ENCODE measurements around the gene PKP3. TPM values are rescaled to one million over a fixed set of nuclear protein-coding genes. Genes with fewer than 3 reads are reported as not detected.
A peak's percentile ranks its signal among the peaks of the same experiment; 100 is the strongest.

The PKP3 gene
- polyA plus RNA-seq, 1 of the 3 experiments (the other 2 are of a cell fraction), result 1.4 TPM

DNA sequence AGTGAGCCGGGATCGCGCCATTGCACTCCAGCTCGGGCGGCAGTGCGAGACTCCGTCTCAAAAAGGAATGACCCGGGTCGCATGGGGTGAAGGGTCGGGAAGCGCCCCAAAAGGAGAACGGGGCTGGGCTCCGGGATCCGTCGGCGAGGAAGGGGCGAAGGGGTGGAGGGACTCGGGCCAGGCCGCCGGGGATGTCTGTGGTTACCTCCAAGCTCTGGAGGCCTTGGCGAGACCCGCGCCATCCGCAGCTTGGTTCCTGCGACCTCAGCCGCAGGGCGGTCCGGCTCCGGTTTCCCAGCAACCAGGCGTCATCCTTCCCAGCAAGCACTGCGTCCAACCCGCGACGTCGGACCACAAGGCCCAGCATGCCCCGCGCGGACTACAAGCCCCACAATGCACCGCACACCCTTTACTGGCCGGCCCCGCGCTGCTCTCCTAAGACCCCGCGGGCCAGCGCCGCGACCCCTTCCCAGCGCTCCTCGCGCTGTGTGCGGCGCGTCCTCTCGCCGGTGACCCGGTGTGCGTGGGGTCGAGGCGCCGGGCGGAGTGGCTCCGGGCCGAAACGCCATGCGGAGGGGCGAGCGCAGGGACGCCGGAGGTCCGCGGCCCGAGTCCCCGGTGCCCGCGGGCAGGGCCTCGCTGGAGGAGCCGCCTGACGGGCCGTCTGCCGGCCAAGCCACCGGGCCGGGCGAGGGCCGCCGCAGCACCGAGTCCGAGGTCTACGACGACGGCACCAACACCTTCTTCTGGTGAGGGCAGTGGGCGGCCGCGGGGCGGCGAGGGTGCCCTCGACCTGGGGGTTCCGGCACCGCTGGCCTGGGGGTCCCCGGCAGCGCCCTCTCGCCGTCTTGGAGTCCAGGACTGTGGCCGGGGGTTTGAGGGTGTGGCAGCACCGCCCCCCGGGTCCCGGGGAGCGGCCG lies 56.1 kb downstream of the PKP3 start, which contains the start of gene PTDSS2:
PTDSS2 (plus strand) TSS at position 391 of the 920 bp plus-strand sequence; CDS start at position 568, 177 bp downstream.
- DNase-seq, result peak; percentile 94
- Histone ChIP-seq H3K27me3 (ENCODE audit: insufficient read depth) (no peaks in the 10 kb centered on the region), H3K9ac (peak within 1 kb of the TSS; percentile 86), H2AFZ (ENCODE audit: low read depth) (peak within 1 kb of the TSS; percentile 74; the same call in 1 of the 2 replicates), H3K27ac (ENCODE audit: low read depth in 2 of 2, low read length in 1 of 2) (peak within 1 kb of the TSS; percentile 44 to 81; a peak in 3 of 4 replicates), H3K9me2 (no peaks in the 10 kb centered on the region), H3F3A (replicated peaks; ENCODE audit: insufficient read depth) (peaks cover 10% of the 10 kb centered on the region), H3K9me3 (no peaks in the 10 kb centered on the region), H3K4me2 (peak within 1 kb of the TSS; percentile 99), H3K4me3 (ENCODE audit: low read depth in 2 of 2, low read length in 1 of 2) (peak within 1 kb of the TSS; percentile 77 to 92), H3K4me1 (ENCODE audit: control insufficient read depth in 1 of 2, insufficient read depth in 2 of 2, low read depth in 1 of 2, low read length in 1 of 2) (peaks cover 6 to 24% of the 10 kb centered on the region in 2 experiments; a peak in 2 of 4 replicates), H3K79me2 (ENCODE audit: insufficient read depth) (peaks cover 47% of the 10 kb centered on the region), H4K20me1 (ENCODE audit: insufficient read depth) (peaks cover 11% of the 10 kb centered on the region), H3K36me3 (replicated peaks in 1 of 2; ENCODE audit: control insufficient read depth in 1 of 2, insufficient read depth in 2 of 2, low read length in 1 of 2) (peaks cover 6 to 16% of the 10 kb centered on the region in 2 experiments)
- 3% methylated on average over 19 of the region's 108 CpGs for WGBS (ENCODE audit: low lambda C conversion rate)
- POLR2A ChIA-PET, result interaction anchor here (1.6 kb wide), 1 partner anchor 43 kb away, joined by 8 read pairs; no protein-coding TSS in a partner anchor
- CTCF ChIA-PET, result interaction anchor here (0.8 to 6.5 kb wide), 15 partner anchors 10 to 206 kb away, joined by 3 to 77 read pairs (median 4); partner anchors contain the start of gene SIGIRR
- TF ChIP-seq SMC3 (IDR thresholded peaks at IDR 0.05; ENCODE audit: low read depth, low read length), result no peak
- no peak; the same call in 1 of the 2 replicates for TF ChIP-seq ELF1 (IDR thresholded peaks at IDR 0.05)
- peak; percentile 42; the same call in 1 of the 2 replicates for TF ChIP-seq GABPA (IDR thresholded peaks at IDR 0.05; ENCODE audit: low read depth)
- TF ChIP-seq NRF1 (IDR thresholded peaks at IDR 0.05; ENCODE audit: low read depth, low read length), result no peak
- peak; percentile 27; the same call in 1 of the 2 replicates for TF ChIP-seq YY1 (IDR thresholded peaks at IDR 0.05; ENCODE audit: low read depth)
- TF ChIP-seq, protein P1, sequence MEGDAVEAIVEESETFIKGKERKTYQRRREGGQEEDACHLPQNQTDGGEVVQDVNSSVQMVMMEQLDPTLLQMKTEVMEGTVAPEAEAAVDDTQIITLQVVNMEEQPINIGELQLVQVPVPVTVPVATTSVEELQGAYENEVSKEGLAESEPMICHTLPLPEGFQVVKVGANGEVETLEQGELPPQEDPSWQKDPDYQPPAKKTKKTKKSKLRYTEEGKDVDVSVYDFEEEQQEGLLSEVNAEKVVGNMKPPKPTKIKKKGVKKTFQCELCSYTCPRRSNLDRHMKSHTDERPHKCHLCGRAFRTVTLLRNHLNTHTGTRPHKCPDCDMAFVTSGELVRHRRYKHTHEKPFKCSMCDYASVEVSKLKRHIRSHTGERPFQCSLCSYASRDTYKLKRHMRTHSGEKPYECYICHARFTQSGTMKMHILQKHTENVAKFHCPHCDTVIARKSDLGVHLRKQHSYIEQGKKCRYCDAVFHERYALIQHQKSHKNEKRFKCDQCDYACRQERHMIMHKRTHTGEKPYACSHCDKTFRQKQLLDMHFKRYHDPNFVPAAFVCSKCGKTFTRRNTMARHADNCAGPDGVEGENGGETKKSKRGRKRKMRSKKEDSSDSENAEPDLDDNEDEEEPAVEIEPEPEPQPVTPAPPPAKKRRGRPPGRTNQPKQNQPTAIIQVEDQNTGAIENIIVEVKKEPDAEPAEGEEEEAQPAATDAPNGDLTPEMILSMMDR (IDR thresholded peaks at IDR 0.05), result no peak
- TF ChIP-seq TCF12 (IDR thresholded peaks at IDR 0.05), result no peak
- TF ChIP-seq CHD2 (IDR thresholded peaks at IDR 0.05; ENCODE audit: low read length, partially characterized antibody), result peak; percentile 97
- no peak for TF ChIP-seq TEAD4 (IDR thresholded peaks at IDR 0.05; ENCODE audit: borderline replicate concordance, insufficient read depth)
- peak; percentile 84 for TF ChIP-seq POLR2AphosphoS5 (IDR thresholded peaks at IDR 0.05; ENCODE audit: low read depth, low read length)
- peak; percentile 42; the same call in 1 of the 2 replicates for TF ChIP-seq RCOR1 (IDR thresholded peaks at IDR 0.05; ENCODE audit: low read length)
- TF ChIP-seq GATA2 (CRISPR knock-in tag; IDR thresholded peaks at IDR 0.05), result no peak
- TF ChIP-seq, protein P2, sequence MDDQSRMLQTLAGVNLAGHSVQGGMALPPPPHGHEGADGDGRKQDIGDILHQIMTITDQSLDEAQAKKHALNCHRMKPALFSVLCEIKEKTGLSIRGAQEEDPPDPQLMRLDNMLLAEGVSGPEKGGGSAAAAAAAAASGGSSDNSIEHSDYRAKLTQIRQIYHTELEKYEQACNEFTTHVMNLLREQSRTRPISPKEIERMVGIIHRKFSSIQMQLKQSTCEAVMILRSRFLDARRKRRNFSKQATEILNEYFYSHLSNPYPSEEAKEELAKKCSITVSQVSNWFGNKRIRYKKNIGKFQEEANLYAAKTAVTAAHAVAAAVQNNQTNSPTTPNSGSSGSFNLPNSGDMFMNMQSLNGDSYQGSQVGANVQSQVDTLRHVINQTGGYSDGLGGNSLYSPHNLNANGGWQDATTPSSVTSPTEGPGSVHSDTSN (IDR thresholded peaks at IDR 0.05), result no peak
- peak; percentile 77 for TF ChIP-seq MXI1 (IDR thresholded peaks at IDR 0.05; ENCODE audit: low read depth, low read length)
- TF ChIP-seq SIN3A (IDR thresholded peaks at IDR 0.05; ENCODE audit: borderline replicate concordance, low read depth, low read length), result peak; percentile 85
- TF ChIP-seq TAF1 (IDR thresholded peaks at IDR 0.05; ENCODE audit: borderline replicate concordance, low read depth, low read length), result peak; percentile 12
- TF ChIP-seq, protein P3, sequence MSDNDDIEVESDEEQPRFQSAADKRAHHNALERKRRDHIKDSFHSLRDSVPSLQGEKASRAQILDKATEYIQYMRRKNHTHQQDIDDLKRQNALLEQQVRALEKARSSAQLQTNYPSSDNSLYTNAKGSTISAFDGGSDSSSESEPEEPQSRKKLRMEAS (IDR thresholded peaks at IDR 0.05; ENCODE audit: low read depth), result peak; percentile 54; the same call in 1 of the 2 replicates
- no peak for TF ChIP-seq FOSL2 (IDR thresholded peaks at IDR 0.05; ENCODE audit: borderline replicate concordance, low read depth)
